ENCODE data around the gene SECISBP2L.

GRCh38 chr15:49064281-49064653 is 18.0 kb upstream of the SECISBP2L start:
- TF ChIP-seq CTCF (conservative IDR thresholded peaks at IDR 0.05; ENCODE audit: low read depth in 2 of 2) (no peak), EZH2phosphoT487 (IDR thresholded peaks at IDR 0.05; ENCODE audit: unreplicated experiment) (no peak), POLR2AphosphoS5 (IDR thresholded peaks at IDR 0.05; ENCODE audit: low read depth) (no peak), ZNF462 (CRISPR knock-in tag; IDR thresholded peaks at IDR 0.05) (no peak)
